ENCODE results near the gene FBLIM1.
A peak's percentile ranks its signal among the peaks of the same experiment; 100 is the strongest.

The FBLIM1 gene

DNA sequence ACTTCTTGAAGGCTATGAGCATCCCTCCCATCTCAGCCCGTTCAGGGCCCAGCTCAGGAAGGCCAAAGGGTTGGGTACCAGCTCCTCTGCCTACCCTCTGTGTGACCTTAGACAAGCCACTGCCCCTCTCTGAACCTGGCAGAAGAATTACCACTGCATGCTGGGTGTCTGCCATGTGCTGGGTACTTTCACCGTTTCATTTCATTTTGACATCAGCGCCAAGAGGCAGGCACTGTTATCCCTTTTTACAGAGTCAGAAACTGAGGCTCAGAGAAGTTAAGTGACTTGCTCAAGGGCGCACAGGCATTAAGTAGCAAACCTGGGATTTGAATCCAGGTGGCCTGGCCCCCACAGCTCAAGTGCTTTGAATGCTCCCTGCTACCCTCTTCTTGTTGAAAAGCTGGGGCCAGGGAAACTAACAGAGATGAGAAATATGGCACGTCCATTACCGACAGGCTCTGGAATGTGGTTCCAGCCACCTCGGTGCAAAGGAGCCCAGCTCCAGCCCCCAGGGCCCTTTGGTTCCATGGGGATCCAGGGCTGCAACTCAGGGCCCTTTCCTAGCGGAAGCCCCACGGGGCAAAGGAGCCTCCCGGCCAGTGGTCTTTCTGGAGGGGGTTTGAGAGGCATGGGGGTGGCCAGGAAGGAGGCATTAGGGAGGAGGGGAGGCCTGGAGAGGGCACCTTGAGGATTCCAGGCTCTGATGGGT is 9.8 kb upstream of the FBLIM1 start:
- no peak for DNase-seq (ENCODE audit: low spot score)

- DNase-seq (ENCODE audit: low spot score) = no peak
Observed at GRCh38 chr1:15749399-15750291, 8.9 kb upstream of the FBLIM1 start.

DNA sequence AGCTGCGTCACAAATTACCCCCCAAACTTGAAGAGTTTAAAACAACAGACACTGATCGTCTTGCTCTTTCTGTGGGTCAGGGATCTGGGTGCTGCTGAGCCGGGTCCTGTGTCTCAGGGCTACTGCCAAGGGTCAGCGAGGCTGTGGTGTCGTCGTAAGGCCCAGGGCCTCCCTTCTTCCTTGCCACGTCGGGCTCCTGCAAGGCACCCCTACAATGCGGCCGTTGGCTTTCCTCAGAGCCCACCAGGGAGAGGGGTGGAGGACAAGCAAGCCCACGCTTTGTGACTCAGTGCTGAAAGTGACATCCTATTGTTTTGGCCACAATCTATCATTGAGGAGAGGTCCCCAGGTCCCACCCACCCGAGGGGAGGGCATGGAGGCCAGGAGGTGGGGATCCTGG is 7.7 kb upstream of the FBLIM1 start:
- no peak for DNase-seq (ENCODE audit: low spot score)

DNA sequence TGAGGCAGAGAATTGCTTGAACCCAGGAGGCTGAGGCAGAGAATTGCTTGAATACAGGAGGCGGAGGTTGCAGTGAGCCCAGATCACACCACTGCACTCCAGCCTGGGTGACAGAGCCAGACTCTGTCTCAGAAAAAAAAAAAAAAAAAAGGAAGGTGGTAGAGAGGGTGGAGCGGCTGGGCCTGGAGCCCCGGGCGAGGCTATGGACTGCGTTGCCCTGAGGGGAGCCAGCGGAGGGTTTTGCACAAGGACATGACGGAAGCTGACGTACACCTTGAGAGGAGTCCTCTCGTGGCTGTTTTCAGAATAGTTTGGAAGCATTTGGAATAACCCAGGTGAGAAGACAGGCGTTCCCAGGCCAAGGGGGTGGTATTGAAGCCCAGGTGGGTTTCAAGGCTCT is 6.9 kb upstream of the FBLIM1 start:
- DNase-seq (ENCODE audit: low spot score) = no peak

DNA sequence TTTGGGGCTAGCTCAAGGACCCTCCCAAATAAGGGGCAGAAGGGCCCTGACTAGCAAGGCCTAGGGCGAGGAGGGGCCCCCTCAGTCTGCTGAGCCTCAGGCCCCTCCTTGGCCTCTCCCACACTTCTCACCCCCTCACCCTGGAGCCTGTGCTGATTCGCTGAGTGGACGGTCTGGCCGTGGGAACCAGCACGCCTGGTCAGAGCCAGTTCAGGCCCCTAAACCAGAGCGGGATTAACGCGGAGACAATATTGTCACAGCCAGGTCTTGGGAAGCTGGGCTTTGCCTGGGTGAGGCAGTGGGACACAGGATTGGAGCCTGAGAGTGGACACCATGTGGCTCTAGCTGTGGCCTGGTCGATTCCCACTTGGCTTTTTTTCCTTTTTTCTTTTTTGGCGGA is 4.8 kb upstream of the FBLIM1 start:
- DNase-seq (ENCODE audit: low spot score) = no peak

- DNase-seq (ENCODE audit: low spot score) = no peak
Observed at GRCh38 chr1:15755021-15755645, 3.5 kb upstream of the FBLIM1 start.

GRCh38 chr1:15755646-15756040 is 3.0 kb upstream of the FBLIM1 start:
- no peak for DNase-seq (ENCODE audit: low spot score)

DNA sequence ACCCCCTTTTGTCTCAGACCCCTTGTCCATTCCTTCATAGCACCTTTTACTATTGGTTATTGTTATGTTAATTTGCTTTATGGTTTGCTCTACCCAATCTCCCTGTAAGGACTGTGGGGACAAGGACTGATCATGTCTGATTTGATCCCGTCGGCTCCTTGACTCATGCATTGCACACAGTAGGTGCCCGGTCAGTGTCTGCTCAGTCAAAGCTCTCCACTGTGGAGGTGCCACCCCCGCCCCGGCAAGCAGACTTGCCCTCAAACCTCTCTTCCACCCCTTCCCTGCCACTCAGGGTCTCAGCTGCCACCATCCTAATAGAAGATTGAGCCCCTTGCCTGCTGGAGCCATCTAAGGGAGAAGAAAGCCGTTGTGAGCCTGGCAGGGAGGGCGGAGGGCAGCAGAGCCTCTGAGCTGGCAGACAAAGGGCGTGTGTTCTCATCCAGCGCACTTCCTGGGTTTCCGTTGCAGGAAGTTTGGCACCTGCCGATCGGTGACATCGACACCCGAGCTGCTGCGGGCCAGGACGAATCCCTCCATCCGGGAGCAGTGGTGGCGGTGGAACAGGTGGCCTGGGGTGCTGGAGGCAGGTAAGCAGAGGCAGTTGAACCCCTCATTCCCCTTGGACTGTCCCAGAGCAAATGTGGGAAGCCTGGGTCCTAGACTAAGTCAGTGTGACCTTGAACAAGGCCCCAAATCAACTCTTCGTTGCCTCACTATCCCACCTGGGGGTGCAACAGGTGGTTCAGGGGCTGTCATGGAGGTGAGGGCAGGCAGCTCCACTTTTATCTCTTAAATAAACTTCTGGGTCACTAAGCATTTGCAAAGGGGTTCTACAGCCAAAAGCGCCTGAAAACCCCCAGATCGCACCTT is 2.2 kb upstream of the FBLIM1 start:
- no peak for DNase-seq (ENCODE audit: low spot score)

DNA sequence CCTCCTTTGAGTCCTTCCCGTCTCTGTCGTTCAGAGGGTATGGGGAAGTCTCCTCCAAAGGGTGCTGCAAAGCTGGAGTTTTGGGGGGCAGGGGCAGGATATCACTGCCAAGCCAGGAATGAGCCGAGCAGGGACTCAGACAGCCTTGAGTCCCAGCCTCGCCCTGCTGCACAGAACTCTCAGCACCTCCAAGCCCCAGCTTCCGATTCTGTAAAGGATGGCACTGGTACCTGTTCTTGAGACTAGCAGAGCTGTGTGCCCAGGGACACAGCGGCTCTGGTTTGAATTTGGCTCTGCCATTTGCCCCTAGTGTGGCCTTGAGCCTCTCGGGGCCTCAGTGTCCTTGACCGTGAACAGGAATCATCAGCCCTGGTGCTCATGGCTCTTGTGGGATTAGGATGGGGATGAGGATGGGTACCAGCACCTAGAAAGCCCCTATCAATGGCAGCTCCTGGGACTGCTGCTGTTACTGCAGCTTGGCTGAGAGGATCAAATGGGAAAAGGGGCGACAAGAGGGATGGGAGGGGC is 1.5 kb upstream of the FBLIM1 start:
- no peak for DNase-seq (ENCODE audit: low spot score)

DNA sequence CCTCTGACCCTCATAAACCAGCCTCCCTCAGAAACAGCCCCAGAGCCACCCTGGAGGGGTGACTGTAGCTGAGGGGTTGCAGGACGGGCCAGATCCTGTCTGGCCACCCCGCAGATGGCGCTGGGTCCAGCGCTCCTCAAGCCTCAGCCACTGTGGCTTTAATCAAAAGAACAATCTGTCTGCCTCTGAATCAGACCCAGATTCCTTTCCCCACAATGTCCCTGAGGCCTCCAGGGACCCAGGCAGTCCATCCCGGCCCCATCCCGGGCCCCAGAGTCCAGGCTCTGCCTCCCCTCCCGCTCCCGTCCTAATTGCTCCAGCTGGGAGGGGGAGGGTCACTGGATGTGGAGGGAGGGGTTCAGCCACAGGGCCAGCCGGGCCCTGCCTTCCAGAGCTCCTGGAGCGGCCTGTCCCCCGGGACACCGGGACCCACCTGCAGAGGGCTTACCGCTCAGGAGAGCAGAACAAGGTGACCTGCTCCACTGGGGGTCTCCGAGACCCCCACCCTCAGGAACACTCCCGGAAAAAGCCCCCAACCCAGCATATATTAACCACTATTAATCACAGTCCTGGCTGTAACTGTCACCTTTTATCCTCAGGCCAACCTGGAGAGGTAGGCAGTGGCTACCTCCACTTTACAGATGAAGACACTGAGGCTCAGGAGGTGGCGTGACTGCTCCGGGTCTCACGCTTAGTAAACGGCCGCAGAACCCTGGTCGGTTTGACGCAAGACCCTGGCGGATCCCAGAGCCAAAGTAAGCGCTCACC is 836 bp upstream of the FBLIM1 start:
- no peak for DNase-seq (ENCODE audit: low spot score)

- peak; percentile 31 for DNase-seq (ENCODE audit: low spot score)
Observed at GRCh38 chr1:15758953-15759661, 512 bp downstream of the FBLIM1 start.

GRCh38 chr1:15760520-15761211 is 2.1 kb downstream of the FBLIM1 start:
- no peak for DNase-seq (ENCODE audit: low spot score)

DNA sequence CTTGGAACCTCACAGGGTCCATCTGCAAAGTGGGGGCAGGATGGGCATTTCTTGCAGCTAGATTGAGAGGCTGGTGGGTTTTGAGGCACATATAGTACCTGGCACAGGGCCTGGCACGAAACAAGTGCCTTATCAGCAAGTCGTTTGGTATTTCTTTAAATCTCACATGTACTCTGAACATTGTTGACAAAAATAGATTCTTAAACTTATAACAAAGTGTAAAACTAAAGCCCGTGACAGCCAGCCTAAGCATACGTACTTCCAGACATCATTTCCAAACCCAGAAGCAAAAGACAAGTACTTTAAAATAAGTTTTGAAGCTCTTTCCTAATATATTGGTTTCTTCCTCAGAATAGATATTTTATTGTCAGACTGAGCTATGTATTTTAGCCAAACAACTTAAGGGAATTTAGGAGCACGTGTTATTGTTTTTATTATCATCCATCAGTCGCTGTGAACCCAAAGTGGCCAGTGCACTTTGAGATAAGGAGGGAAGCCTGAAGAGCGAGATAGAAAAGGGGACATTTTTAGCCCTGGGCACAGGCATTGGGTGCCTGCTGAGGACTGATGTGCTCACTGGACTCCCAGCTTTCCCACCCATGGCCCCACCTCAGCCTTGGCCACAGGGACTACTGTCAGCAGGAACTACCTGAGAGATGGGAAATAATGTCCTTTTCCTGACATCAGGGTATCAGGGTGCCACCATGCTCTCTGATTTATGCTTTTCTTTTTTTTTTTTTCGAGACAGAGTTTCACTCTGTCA is 3.0 kb downstream of the FBLIM1 start:
- no peak for DNase-seq (ENCODE audit: low spot score)

GRCh38 chr1:15762546-15762945 is 4.0 kb downstream of the FBLIM1 start:
- no peak for DNase-seq (ENCODE audit: low spot score)

DNA sequence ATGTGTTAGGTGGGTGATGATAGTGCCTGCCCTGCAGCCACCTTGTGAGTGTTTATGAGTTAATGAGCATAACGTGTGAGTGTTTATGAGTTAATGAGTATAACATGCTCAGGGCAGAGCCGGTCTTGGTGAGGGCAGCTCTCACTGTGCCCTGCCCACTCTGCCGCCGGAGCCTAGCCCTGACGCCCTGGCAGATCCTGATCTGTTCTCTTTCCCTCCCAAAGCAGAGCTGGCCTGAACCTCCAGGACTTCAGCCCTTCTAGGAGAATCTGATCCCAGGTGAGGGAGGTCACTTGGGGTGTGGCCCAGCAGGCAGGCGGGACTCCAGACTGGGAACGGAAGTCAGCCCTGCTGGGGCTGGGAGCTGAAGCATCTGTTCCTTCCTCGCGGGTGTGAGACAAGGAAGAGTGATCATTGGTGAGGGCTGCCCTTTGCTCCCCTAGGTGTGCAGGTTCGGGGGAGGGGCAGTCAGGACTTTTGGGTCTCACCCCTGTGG is 5.7 kb downstream of the FBLIM1 start:
- DNase-seq (ENCODE audit: low spot score) = no peak

DNA sequence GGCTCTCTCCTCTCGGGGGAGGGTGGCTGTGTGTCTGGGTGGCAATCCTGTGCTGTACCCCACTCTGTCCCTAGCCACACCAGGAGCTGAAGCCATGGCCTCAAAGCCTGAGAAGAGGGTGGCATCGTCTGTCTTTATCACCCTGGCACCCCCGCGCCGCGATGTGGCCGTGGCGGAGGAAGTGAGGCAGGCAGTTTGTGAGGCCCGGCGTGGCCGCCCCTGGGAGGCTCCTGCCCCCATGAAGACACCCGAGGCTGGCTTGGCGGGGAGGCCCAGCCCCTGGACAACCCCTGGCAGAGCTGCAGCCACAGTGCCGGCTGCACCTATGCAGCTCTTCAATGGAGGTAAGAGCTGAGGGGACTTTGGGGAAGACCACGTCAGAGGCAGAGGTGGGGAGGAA is 6.3 kb downstream of the FBLIM1 start:
- DNase-seq (ENCODE audit: low spot score) = no peak

GRCh38 chr1:15765495-15766194 is 7.0 kb downstream of the FBLIM1 start:
- no peak for DNase-seq (ENCODE audit: low spot score)

DNA sequence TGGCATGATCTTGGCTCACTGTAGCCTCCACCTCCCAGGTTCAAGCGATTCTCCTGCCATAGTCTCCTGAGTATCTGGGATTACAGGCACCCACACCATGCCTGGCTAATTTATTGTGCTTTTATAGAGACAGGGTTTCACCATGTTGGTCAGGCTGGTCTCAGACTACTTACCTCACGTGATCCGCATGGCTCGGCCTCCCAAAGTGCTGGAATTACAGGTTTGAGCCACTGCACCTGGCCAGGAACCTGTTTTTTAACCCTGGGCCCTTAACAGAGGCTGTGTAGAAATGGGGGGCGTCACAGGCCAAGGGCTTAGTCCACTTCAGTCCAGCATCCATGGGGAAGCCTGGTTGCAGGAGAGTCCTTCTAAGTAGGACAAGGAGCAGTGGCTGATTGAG is 9.3 kb downstream of the FBLIM1 start:
- no peak for DNase-seq (ENCODE audit: low spot score)

Measured in germinal center (tissue), 1 donor.